PFSK-1 (cell line): ENCODE measurements around the gene GHRH.

ENCODE experiments used
- FOXP2 ChIP-seq: optimal IDR thresholded peaks from 2 replicates; pipeline ENCODE3; 2011; ENCODE audit warnings: borderline replicate concordance, control low read depth, inconsistent platforms; ENCODE audit not compliant: insufficient read depth; ENCODE audit errors: extremely low read length, extremely low read depth
- POLR2AphosphoS5 ChIP-seq: IDR thresholded peaks from 2 replicates; pipeline ENCODE4 v1.6.1; 2012; ENCODE audit warnings: low read depth, mild to moderate bottlenecking, control low read depth, low read length, moderate library complexity
- SIN3A ChIP-seq: IDR thresholded peaks from 2 replicates; pipeline ENCODE4 v1.6.1; 2012; ENCODE audit warnings: mild to moderate bottlenecking, low read length, moderate library complexity, borderline replicate concordance; ENCODE audit not compliant: insufficient read depth
- TAF1 ChIP-seq: IDR thresholded peaks from 2 replicates; pipeline ENCODE4 v1.6.1; 2012; ENCODE audit warnings: low read length, control low read depth, borderline replicate concordance; ENCODE audit not compliant: insufficient read depth
- TF ChIP-seq, protein P1 (sequence below), 2 experiments: IDR thresholded peaks; 2 replicates each; pipeline versions ENCODE4 v1.6.1 to v1.8.0; 2011 to 2012; ENCODE audit warnings: low read depth in 2 of 2, low read length in 2 of 2, control low read depth in 1 of 2, inconsistent platforms in 1 of 2, mild to moderate bottlenecking in 1 of 2, moderate library complexity in 1 of 2; ENCODE audit not compliant: insufficient read depth in 1 of 2

Gene GHRH

DNA sequence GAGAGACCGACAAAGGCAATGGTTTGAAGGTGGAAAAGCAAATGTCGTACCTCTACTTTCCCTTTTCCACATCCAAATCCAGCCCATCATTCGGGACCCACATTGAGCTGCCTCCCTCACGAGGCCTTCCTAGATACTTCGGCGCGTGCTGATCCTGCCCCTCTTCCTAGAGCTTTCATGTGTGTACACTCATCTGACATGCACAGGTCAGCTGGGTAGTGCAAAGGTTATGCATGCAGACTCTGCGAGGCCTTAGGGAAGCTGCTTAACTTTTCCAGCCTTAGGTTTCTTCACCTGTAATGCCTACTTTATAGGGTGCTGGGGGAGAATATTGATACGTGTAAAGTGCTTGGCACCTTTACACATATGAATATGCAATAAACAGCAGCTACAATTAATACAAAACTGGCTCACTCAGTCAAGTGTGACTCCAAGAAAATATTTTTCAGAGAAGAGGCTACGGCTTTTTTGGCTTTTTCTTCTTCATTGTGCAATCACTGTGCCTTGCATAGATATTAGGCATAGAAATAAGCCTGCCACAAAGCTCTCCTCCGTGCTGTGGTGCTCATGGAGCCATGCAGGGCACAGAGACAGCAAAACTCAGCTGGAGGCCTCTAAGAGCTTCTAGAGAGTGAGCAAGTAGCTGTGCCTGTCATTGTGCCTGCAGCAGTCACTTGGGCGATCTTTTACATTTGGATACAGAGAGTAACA is 24.2 kb upstream of the GHRH start:
- no peak for TF ChIP-seq SIN3A
- TF ChIP-seq FOXP2: no peak
- TF ChIP-seq, protein P1, sequence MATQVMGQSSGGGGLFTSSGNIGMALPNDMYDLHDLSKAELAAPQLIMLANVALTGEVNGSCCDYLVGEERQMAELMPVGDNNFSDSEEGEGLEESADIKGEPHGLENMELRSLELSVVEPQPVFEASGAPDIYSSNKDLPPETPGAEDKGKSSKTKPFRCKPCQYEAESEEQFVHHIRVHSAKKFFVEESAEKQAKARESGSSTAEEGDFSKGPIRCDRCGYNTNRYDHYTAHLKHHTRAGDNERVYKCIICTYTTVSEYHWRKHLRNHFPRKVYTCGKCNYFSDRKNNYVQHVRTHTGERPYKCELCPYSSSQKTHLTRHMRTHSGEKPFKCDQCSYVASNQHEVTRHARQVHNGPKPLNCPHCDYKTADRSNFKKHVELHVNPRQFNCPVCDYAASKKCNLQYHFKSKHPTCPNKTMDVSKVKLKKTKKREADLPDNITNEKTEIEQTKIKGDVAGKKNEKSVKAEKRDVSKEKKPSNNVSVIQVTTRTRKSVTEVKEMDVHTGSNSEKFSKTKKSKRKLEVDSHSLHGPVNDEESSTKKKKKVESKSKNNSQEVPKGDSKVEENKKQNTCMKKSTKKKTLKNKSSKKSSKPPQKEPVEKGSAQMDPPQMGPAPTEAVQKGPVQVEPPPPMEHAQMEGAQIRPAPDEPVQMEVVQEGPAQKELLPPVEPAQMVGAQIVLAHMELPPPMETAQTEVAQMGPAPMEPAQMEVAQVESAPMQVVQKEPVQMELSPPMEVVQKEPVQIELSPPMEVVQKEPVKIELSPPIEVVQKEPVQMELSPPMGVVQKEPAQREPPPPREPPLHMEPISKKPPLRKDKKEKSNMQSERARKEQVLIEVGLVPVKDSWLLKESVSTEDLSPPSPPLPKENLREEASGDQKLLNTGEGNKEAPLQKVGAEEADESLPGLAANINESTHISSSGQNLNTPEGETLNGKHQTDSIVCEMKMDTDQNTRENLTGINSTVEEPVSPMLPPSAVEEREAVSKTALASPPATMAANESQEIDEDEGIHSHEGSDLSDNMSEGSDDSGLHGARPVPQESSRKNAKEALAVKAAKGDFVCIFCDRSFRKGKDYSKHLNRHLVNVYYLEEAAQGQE (IDR thresholded peaks at IDR 0.05; ENCODE audit: insufficient read depth in 1 of 2, low read depth in 2 of 2, low read length in 2 of 2): no peak
- TF ChIP-seq TAF1: no peak
- TF ChIP-seq POLR2AphosphoS5: no peak

DNA sequence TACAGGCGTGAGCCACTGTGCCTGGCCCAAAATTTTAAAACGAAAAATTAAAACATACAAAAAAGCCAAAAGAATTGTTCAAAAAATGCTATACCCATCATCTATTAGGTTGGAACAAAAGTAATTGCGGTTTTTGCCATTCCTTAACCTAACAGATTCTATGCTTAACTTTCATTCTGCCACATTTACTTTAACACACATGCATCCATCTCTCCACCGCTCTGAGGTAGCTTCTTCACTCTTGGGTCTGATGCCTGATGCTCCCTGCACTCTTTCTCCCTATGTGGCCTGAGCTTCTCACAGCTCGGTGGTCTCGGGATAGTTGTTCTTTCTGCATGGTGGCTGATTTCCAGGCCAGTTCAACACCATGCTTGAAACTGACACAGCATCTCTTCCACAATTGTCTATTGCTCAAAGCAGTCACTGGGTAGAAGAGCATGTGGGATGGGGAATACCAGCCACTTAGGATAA is 23.1 kb upstream of the GHRH start:
- TF ChIP-seq POLR2AphosphoS5 (no peak), SIN3A (no peak), TAF1 (no peak)
- TF ChIP-seq, protein P1 (IDR thresholded peaks at IDR 0.05; ENCODE audit: insufficient read depth in 1 of 2, low read depth in 2 of 2, low read length in 2 of 2): no peak

DNA sequence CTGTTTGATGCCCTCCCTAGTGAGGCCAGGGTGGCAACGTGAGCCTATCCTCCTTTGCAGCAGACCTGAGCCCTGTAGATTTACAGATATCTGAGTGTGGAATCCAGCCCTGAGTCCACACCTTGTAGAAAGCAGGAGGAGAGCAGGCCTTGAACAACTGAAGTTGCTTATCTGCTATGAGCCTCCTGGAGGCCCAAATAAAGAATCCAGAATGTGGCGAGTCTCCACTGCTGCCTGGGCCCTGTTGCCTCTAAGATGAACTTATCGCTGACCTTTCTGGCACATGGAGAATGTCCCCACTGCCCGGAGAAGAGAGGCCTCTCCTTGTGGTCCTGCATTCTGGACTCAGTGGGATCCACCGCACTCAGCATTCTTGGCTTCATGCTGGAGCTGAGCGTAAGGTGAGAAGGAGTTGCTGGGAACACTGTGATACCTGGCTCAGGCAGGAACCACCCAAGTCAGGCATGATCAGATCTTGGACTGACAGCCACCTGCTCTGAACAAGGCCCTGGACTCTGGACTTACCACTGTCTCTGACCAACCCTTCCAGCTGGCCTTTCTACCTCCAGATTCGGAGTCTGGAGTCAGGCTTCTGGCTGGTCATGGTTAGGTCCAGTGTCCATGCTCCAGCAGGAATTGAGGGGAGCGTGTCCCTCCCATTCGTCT is 22.0 kb upstream of the GHRH start:
- TF ChIP-seq, protein P1 (IDR thresholded peaks at IDR 0.05; ENCODE audit: insufficient read depth in 1 of 2, low read depth in 2 of 2, low read length in 2 of 2): no peak
- TF ChIP-seq SIN3A: no peak
- TF ChIP-seq TAF1: no peak
- no peak for TF ChIP-seq POLR2AphosphoS5
- no peak for TF ChIP-seq FOXP2

DNA sequence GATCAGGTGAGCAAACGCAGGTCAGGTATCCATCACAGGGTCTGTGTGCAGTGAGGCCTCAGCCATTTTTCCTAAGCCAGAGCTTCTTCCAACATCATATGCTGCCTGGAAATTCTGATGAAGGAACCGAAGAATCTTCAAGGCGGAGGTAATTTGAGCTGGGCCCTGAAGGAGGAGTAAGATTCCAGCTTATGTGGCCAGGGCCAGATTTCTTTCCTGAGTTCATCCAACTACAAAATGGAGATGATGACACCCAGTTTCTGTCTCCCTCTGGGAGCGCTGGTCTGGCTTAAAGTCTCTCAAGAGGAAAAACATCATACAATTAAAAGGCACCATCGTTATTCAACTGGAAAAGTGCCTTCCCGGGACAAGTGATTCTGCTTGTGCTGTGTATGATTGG is 20.9 kb upstream of the GHRH start:
- TF ChIP-seq, protein P1 (IDR thresholded peaks at IDR 0.05; ENCODE audit: insufficient read depth in 1 of 2, low read depth in 2 of 2, low read length in 2 of 2): no peak
- TF ChIP-seq TAF1 (no peak), SIN3A (no peak), POLR2AphosphoS5 (no peak), FOXP2 (no peak)
